Astrocyte of the spinal cord (primary cell): ENCODE measurements around the gene MT3.

ENCODE experiments used
- DNase-seq: peaks from one replicate; pipeline ENCODE4 v3.0.0; 2011; ENCODE audit warnings: low read depth, low spot score
- H3K4me3 ChIP-seq: 2 replicates; pipeline ENCODE4 v1.5.1; 2011; ENCODE audit warnings: low read depth, mild to moderate bottlenecking, low read length, moderate library complexity
- in situ Hi-C: cut with HindIII; loops from 2 replicates; pipeline ENCODE4 v1.10.0; 2017; ENCODE audit warnings: low sequenced_read_pairs
- TF ChIP-seq, protein P1 (sequence below): IDR thresholded peaks from 2 replicates; pipeline ENCODE4 v1.5.1; 2012; ENCODE audit warnings: low read depth, mild to moderate bottlenecking, low read length, inconsistent platforms

Gene MT3

DNA sequence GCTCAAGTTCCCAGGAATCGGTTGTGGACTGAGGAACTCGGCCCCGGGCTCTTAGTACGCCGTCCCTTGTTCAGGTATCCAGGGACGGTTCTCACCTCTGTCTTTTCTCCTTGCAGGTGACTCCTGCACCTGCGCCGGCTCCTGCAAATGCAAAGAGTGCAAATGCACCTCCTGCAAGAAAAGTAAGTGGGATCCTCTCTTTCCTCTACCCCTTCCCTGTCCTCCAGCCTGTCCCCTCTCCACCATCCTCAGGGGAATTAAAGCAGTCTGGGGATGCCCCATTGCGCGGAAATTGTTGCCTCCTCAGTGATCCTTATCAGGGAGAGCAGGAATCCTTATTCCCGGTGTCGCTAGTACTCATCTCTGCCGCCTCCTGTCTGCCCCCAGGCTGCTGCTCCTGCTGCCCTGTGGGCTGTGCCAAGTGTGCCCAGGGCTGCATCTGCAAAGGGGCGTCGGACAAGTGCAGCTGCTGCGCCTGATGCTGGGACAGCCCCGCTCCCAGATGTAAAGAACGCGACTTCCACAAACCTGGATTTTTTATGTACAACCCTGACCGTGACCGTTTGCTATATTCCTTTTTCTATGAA, 19.6 kb downstream of the MT3 start:
- peak overlapping the region; percentile 90 for H3K4me3 ChIP-seq
- no peak for DNase-seq
- TF ChIP-seq, protein P1, sequence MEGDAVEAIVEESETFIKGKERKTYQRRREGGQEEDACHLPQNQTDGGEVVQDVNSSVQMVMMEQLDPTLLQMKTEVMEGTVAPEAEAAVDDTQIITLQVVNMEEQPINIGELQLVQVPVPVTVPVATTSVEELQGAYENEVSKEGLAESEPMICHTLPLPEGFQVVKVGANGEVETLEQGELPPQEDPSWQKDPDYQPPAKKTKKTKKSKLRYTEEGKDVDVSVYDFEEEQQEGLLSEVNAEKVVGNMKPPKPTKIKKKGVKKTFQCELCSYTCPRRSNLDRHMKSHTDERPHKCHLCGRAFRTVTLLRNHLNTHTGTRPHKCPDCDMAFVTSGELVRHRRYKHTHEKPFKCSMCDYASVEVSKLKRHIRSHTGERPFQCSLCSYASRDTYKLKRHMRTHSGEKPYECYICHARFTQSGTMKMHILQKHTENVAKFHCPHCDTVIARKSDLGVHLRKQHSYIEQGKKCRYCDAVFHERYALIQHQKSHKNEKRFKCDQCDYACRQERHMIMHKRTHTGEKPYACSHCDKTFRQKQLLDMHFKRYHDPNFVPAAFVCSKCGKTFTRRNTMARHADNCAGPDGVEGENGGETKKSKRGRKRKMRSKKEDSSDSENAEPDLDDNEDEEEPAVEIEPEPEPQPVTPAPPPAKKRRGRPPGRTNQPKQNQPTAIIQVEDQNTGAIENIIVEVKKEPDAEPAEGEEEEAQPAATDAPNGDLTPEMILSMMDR: no peak
- in situ Hi-C loops: no loop called here

- in situ Hi-C loops: no loop called here
- TF ChIP-seq, protein P1: no peak
- peak overlapping the region; percentile 90 for H3K4me3 ChIP-seq
- peak; percentile 92 for DNase-seq
Measured at GRCh38 chr16:56609463-56609921, 20.2 kb downstream of the MT3 start.

- peak overlapping the region; percentile 90 for H3K4me3 ChIP-seq
- in situ Hi-C loops: no loop called here
- peak; percentile 94 for DNase-seq
Measured at GRCh38 chr16:56610017-56610608, 20.8 kb downstream of the MT3 start.

DNA sequence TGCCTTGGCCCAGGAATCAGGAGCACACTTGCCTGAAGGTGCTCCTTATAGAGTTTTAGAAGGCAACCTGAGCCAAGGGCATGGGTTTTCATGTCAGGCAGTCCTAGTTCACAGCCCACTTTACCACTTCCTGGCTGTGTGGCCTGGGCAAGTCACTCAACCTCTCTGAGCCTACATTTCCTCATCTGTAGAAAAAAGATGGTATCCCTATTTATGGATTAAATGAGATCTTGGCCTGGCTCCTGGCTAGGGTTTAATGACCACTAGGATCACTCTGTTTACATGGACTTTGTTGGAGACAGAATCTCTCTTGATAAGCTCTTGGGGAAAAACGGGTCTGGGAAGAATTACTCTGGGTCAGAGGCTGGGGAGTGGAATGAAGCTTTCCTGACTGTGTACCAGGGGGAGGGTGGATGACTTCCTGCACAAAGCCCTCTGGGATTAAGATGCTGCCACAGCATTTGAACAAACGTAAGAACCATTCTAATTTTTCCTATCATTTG, 21.3 kb downstream of the MT3 start:
- no peak for DNase-seq
- TF ChIP-seq, protein P1: no peak
- H3K4me3 ChIP-seq: no peak overlapping the region
- in situ Hi-C loops: no loop called here

More at GRCh38 chr16:56610017-56610608, 20.8 kb downstream of the MT3 start:
- TF ChIP-seq, protein P1: no peak

DNA sequence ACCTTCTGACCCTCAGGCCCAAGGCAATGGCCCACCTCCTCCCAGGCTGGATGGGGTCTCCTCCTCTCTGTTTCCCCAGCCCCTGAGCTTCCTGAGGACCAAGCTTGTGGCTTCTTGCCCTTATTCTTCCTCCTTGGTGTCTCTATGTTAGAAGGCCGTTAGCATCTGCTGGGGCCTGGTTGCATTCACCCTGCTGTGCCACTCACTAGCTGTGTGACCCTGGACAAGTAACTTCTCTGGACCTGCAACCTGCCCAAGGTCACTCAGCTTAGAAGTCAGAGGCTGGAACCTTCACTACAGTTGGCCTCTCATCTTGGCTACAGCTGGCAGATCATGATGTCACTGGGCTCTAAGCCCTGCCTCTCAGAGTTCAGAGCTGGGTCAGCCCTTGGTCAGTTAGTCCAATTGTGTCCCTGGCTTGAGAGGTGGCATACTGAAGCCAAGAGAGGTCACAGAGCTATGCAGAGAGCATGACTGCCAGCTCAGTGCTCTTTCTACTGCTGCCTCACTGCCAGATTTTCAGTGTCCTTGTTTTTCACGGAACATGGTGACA, 22.0 kb downstream of the MT3 start:
- in situ Hi-C loops: no loop called here
- no peak overlapping the region for H3K4me3 ChIP-seq
- TF ChIP-seq, protein P1: no peak
- peak; percentile 34 for DNase-seq

DNA sequence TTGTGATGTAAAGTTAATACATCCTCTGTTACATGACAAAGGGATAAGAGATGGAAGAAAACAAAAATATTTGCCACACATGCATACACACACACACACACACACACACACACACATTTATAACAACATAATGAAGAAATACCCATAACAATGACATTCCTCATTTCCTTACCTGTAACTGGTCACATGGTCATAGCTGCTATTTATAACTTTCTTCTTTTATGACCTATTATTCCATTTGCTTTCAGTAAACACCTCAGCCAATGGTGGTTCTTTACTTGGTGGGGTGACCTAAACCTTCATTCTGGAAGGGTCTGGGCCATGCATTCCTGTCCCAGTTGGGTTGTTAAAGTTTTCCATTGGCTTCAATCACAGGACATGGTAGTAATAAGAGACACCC, 24.4 kb downstream of the MT3 start:
- in situ Hi-C loops: no loop called here
- H3K4me3 ChIP-seq: no peak overlapping the region
- TF ChIP-seq, protein P1: no peak
- no peak for DNase-seq
